ENCODE data around the gene COG1. TPM values are rescaled to one million over a fixed set of nuclear protein-coding genes. Genes with fewer than 3 reads are reported as not detected.

Gene COG1
- total RNA-seq, 1 experiment from 2014 or later: 26.5 TPM

DNA sequence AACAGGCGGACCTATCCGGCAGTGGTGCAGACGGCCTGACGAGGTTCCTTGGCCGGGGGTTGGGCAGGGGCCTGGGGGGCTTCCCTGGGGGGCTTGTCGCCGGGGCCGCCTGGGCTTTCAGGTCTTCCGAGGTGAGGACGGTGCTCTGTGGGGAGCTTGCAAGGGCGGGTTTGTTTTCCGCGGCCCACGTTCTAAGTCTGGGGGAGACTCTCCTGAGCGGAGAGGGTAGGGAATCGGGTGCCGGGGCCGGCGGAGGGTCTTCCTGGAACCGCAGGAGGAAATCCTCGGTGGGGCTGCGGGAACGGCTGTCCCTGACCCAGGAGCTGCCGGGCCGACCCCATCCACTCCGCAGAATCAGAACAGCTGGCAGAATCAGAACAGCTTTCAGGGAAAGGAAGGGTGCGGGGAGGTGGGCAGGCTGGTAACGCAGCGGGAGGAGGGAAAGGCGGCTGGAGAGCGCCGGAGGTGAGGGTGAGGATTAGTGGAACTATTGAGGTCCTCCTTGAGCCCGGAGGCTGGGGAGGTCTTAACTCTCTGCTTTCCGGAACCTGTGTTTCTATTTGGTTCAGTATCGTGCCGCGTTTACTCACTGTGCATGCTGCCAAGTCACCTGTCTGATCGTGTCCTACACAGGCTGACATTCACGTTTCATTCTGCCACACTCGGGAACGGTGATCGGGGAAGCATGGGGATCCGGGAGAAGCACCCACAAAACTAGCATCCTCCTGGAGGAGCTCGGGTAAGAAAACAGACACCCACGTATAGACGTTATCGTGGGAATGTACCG is 39.9 kb downstream of the COG1 start:
- no peak for DNase-seq
- H3K14ac ChIP-seq (ENCODE audit: insufficient read depth, low read length): no peak overlapping the region
- peaks cover 32 to 35% of the 10 kb centered on the region in 2 experiments for H3K4me1 Mint-ChIP-seq

More for the DNA sequence above, 39.9 kb downstream of the COG1 start:
- Histone ChIP-seq H3K4me1 (ENCODE audit: insufficient read depth, low read length) (peaks cover 2% of the 10 kb centered on the region; the same call in 1 of the 2 replicates), H2BK20ac (ENCODE audit: low read depth, low read length, poor library complexity, severe bottlenecking) (no peak overlapping the region), H3K23me2 (ENCODE audit: insufficient read length, low read depth, low read length, poor library complexity, severe bottlenecking) (peaks cover 12% of the 10 kb centered on the region), H4K20me1 (ENCODE audit: control insufficient read depth, insufficient read depth, insufficient read length) (no peaks in the 10 kb centered on the region), H3K18ac (ENCODE audit: insufficient read length, low read depth, low read length) (no peak overlapping the region), H3K27ac (ENCODE audit: insufficient read length, low read depth, low read length) (no peak overlapping the region), H2AK5ac (ENCODE audit: insufficient read length, low read length) (no peak overlapping the region), H3K23ac (ENCODE audit: insufficient read length, low read depth, low read length) (no peak overlapping the region), H3K27me3 (ENCODE audit: insufficient read depth, low read length) (no peaks in the 10 kb centered on the region), H4K5ac (ENCODE audit: insufficient read length, low read depth, low read length) (no peak overlapping the region), H4K91ac (ENCODE audit: insufficient read length, low read depth, low read length) (no peak overlapping the region), H2BK120ac (ENCODE audit: low read depth, low read length, poor library complexity, severe bottlenecking) (no peak overlapping the region), H3T11ph (ENCODE audit: low read length) (no peak overlapping the region), H2AFZ (ENCODE audit: low read length) (no peak overlapping the region), H3K4me2 (ENCODE audit: insufficient read depth, insufficient read length, low read length) (peak overlapping the region; percentile 77), H3K56ac (ENCODE audit: insufficient read length, low read depth, low read length) (no peak overlapping the region), H3K9ac (ENCODE audit: extremely low read depth, insufficient read length, low read length) (peak overlapping the region; percentile 84), H3K4ac (ENCODE audit: low read depth, low read length) (no peak overlapping the region), H2BK15ac (ENCODE audit: low read depth, low read length) (no peak overlapping the region), H3K79me2 (ENCODE audit: insufficient read depth, low read length) (peaks cover 34% of the 10 kb centered on the region), H2BK5ac (ENCODE audit: insufficient read length, low read length) (no peak overlapping the region), H4K8ac (replicated peaks; ENCODE audit: insufficient read length, low read depth, low read length) (no peak overlapping the region), H3K9me3 (ENCODE audit: control insufficient read depth, low read depth, low read length) (no peaks in the 10 kb centered on the region), H2BK12ac (ENCODE audit: insufficient read length, low read depth, low read length) (no peak overlapping the region), H3K79me1 (ENCODE audit: insufficient read depth, low read depth, low read length, poor library complexity, severe bottlenecking) (peaks cover 3% of the 10 kb centered on the region)
- H3K27ac Mint-ChIP-seq: peak overlapping the region; percentile 98 to 99 (median 99)
- H3K27me3 Mint-ChIP-seq (ENCODE audit: low read depth): no peaks in the 10 kb centered on the region
- H3K36me3 Mint-ChIP-seq (ENCODE audit: insufficient read depth in 1 of 3, low read depth in 3 of 3): peaks cover 7 to 36% (median 32%) of the 10 kb centered on the region in 3 experiments; a peak in 6 of 7 replicates
- H3K4me3 Mint-ChIP-seq: peak overlapping the region; percentile 87 to 98
- WGBS (ENCODE audit: extremely low coverage, insufficient read length, low lambda C conversion rate): no CpG with 5 or more reads among the region's 48 CpGs
- no peaks in the 10 kb centered on the region; a peak in 1 of 5 replicates for H3K9me3 Mint-ChIP-seq
- TF ChIP-seq, protein P1, sequence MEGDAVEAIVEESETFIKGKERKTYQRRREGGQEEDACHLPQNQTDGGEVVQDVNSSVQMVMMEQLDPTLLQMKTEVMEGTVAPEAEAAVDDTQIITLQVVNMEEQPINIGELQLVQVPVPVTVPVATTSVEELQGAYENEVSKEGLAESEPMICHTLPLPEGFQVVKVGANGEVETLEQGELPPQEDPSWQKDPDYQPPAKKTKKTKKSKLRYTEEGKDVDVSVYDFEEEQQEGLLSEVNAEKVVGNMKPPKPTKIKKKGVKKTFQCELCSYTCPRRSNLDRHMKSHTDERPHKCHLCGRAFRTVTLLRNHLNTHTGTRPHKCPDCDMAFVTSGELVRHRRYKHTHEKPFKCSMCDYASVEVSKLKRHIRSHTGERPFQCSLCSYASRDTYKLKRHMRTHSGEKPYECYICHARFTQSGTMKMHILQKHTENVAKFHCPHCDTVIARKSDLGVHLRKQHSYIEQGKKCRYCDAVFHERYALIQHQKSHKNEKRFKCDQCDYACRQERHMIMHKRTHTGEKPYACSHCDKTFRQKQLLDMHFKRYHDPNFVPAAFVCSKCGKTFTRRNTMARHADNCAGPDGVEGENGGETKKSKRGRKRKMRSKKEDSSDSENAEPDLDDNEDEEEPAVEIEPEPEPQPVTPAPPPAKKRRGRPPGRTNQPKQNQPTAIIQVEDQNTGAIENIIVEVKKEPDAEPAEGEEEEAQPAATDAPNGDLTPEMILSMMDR (conservative IDR thresholded peaks at IDR 0.05): no peak
